Measurements from ENCODE around the gene ACAD8. TPM values are rescaled to one million over a fixed set of nuclear protein-coding genes. Genes with fewer than 3 reads are reported as not detected.
A peak's percentile ranks its signal among the peaks of the same experiment; 100 is the strongest.

Gene ACAD8
- total and polyA plus RNA-seq, 2 of the 8 experiments (the other 6 are each of a cell fraction or from before 2014, with no cell fraction given) = 45.8 to 52.7 TPM

GRCh38 chr11:134242376-134242775 lies 11.0 kb upstream of the ACAD8 start:
- no peak overlapping the region for H2AK5ac ChIP-seq (ENCODE audit: low read depth, low read length)
- H3K56ac ChIP-seq (replicated peaks; ENCODE audit: insufficient read length, low read depth, low read length) = no peak overlapping the region
- no peaks in the 10 kb centered on the region for H3K79me1 ChIP-seq (ENCODE audit: low read depth, low read length)
- no peaks in the 10 kb centered on the region for H4K20me1 ChIP-seq (replicated peaks in 1 of 2; ENCODE audit: control insufficient read depth in 1 of 2, insufficient read depth in 2 of 2, low read length in 2 of 2)
- H3K27ac ChIP-seq (ENCODE audit: low read depth, low read length) = no peak overlapping the region
- no peak overlapping the region for H2BK15ac ChIP-seq (ENCODE audit: low read length)
- no peak overlapping the region for H3K18ac ChIP-seq (ENCODE audit: extremely low read depth, low read length)
- no peaks in the 10 kb centered on the region for H3K79me2 ChIP-seq (ENCODE audit: control insufficient read depth in 1 of 2, insufficient read depth in 2 of 2, low read length in 2 of 2)
- H3K4me3 ChIP-seq (ENCODE audit: extremely low read depth in 1 of 4, insufficient read depth in 2 of 4, low read depth in 3 of 4, low read length in 4 of 4) = no peak overlapping the region
- WGBS, 2 experiments (ENCODE audit: extremely low coverage in 1 of 2, insufficient coverage in 1 of 2, insufficient read length in 1 of 2, insufficient replicate concordance in 2 of 2, low coverage in 1 of 2, low lambda C conversion rate in 2 of 2, missing lambda C conversion rate in 1 of 2) = 96% methylated on average over 9 of the region's 9 CpGs; no CpG with 5 or more reads in 1 of the 2 experiments
- no peak overlapping the region for H3K23ac ChIP-seq (ENCODE audit: insufficient read length)
- POLR2A ChIA-PET (ENCODE audit: partially characterized antibody) = interaction anchor here (2.4 kb wide), 1 partner anchor 16 kb away, joined by 7 read pairs; no protein-coding TSS in a partner anchor
- H2BK20ac ChIP-seq (ENCODE audit: low read length) = no peak overlapping the region
- H3K4me2 ChIP-seq (ENCODE audit: insufficient read depth in 1 of 2, low read depth in 2 of 2, low read length in 2 of 2) = no peak overlapping the region
- no peak overlapping the region for H3K14ac ChIP-seq (ENCODE audit: insufficient read length)
- no peak overlapping the region for H4K5ac ChIP-seq (ENCODE audit: insufficient read length, low read depth, low read length)
- H4K91ac ChIP-seq (replicated peaks; ENCODE audit: insufficient read length, low read length) = no peak overlapping the region
- no peak for FAIRE-seq
- H4K8ac ChIP-seq (ENCODE audit: extremely low read depth, insufficient read depth, low read length) = no peak overlapping the region
- H3K23me2 ChIP-seq (ENCODE audit: low read depth, low read length) = no peaks in the 10 kb centered on the region
- no peak for DNase-seq (ENCODE audit: low read depth in 1 of 2, low spot score in 2 of 2)
- H3K36me3 ChIP-seq (ENCODE audit: control insufficient read depth in 2 of 4, insufficient read depth in 4 of 4, low read length in 3 of 4) = peaks cover 0 to 8% (median 5%) of the 10 kb centered on the region in 4 experiments; a peak in 5 of 8 replicates
- H3K4me1 ChIP-seq (replicated peaks in 1 of 4; ENCODE audit: control insufficient read depth in 3 of 4, insufficient read depth in 4 of 4, low read length in 3 of 4) = no peaks in the 10 kb centered on the region
- CTCF ChIA-PET (ENCODE audit: partially characterized antibody) = interaction anchor here (0.6 to 3.7 kb wide), 5 partner anchors 17 to 97 kb away, joined by 3 to 23 read pairs (median 3); partner anchors contain the start of genes NCAPD3 and VPS26B
- no peaks in the 10 kb centered on the region for H3K27me3 ChIP-seq (replicated peaks in 1 of 4; ENCODE audit: control insufficient read depth in 3 of 4, extremely low read depth in 1 of 4, insufficient read depth in 3 of 4, low read length in 3 of 4)
- TF ChIP-seq JUND (IDR thresholded peaks at IDR 0.05; ENCODE audit: low read length) = no peak
- no peak for TF ChIP-seq SP4 (IDR thresholded peaks at IDR 0.05; ENCODE audit: low read length)
- no peak for TF ChIP-seq GABPA (IDR thresholded peaks at IDR 0.05; ENCODE audit: borderline replicate concordance, insufficient read depth, low read length)
- TF ChIP-seq RFX5 (IDR thresholded peaks at IDR 0.05; ENCODE audit: borderline replicate concordance, low read depth, low read length) = no peak
- 0 out of 2 replicates have a peak, but pooled peaks have one; percentile 8 for TF ChIP-seq SRF (IDR thresholded peaks at IDR 0.05; ENCODE audit: low read depth, low read length)
- TF ChIP-seq ATF3 (IDR thresholded peaks at IDR 0.05; ENCODE audit: insufficient read depth, low read depth, low read length) = no peak
- no peak overlapping the region for H2AFZ ChIP-seq (ENCODE audit: low read length)
- H2BK12ac ChIP-seq (ENCODE audit: low read depth, low read length) = no peak overlapping the region
- H2BK120ac ChIP-seq (replicated peaks; ENCODE audit: low read depth, low read length) = no peak overlapping the region
- H3K4ac ChIP-seq (replicated peaks; ENCODE audit: insufficient read length, low read depth, low read length) = no peak overlapping the region
- no peak overlapping the region for H2BK5ac ChIP-seq (ENCODE audit: low read depth, low read length)
- H3K9me3 ChIP-seq (ENCODE audit: insufficient read depth in 2 of 2, low read depth in 1 of 2, low read length in 1 of 2) = no peaks in the 10 kb centered on the region
- H3K9ac ChIP-seq (replicated peaks in 1 of 4; ENCODE audit: extremely low read depth in 1 of 4, low read depth in 3 of 4, low read length in 3 of 4) = no peak overlapping the region

Measured in H1 (cell line).